GM21528 (cell line): ENCODE results near the gene CDKN2AIP.

Experiments used
- ATAC-seq: cut with Tn5 transposase; IDR thresholded peaks from one replicate; pipeline ENCODE4 v1.9.1; 2021; ENCODE audit warnings: mild to moderate bottlenecking, moderate library complexity; ENCODE audit not compliant: unreplicated experiment, low FRiP score

The CDKN2AIP gene

DNA sequence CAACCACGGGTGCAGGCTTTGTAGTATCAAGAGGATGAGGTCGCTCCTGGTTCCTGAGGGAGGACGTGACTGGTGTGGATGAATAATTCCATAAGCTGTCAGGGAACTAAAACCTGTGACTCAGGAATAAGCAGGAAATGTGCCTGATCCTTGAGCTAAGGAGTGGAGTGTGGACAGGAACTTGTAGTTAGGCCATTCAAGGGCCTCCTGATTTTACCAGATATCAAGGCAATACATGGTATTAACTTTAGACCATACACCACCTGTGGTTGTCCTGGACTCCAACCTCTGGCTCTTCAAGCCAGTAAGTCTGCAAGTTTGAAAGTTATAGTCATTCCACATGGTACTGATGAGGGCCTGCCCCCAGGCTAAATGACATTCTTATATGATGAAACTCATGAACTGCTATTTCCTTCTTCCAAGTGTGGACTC lies 48.4 kb downstream of the CDKN2AIP start:
- no peak for ATAC-seq

DNA sequence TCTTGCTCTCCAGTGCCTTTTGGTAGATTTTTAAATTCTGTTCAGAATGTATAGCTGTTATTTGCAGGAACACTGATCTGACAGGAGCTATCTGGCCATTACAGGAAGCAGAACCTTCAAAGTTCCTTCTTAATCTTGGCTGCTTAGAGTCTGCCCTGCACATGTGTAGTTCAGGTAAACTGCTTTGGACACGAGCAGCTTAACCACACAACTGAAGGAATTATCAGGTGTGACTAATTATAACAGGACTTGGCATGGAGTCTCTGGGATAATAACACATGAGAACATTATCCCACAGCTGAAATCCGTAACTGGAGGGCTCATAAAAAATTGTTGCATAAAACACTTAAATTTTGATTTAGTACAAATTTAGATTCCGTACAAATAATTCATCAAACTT lies 48.8 kb downstream of the CDKN2AIP start:
- ATAC-seq, result no peak

- no peak for ATAC-seq
These were observed 50.7 kb downstream of the CDKN2AIP start for GRCh38 chr4:183495184-183495583.
